MM.1S (cell line): ENCODE results near the gene POLR2F.

Experiments
- DNase-seq: peaks from one replicate; pipeline ENCODE4 v3.0.0-alpha.2; 2015
- H2AFZ ChIP-seq: fragments of 300-600 bp; sonication (generic); 2 replicates; pipeline ENCODE4 v1.6.0; 2016; ENCODE audit warnings: antibody characterized with exemption, low read length
- H3F3A ChIP-seq: fragments of 300-600 bp; sonication (generic); 2 replicates; pipeline ENCODE4 v1.6.1; 2016; ENCODE audit warnings: mild to moderate bottlenecking, antibody characterized with exemption, low read length, moderate library complexity, mixed read lengths; ENCODE audit not compliant: insufficient read depth
- H3K27ac ChIP-seq: fragments of 300-600 bp; sonication (generic); 2 replicates; pipeline ENCODE4 v1.5.1; 2016; ENCODE audit warnings: mild to moderate bottlenecking, low read length
- H3K27me3 ChIP-seq: fragments of 300-600 bp; sonication (generic); replicated peaks from 2 replicates; pipeline ENCODE4 v1.6.0; 2016; ENCODE audit warnings: low read length; ENCODE audit not compliant: insufficient read depth
- H3K36me3 ChIP-seq: fragments of 300-600 bp; sonication (generic); replicated peaks from 2 replicates; pipeline ENCODE4 v1.6.1; 2016; ENCODE audit warnings: mild to moderate bottlenecking, low read length, mixed read lengths; ENCODE audit not compliant: insufficient read depth
- H3K4me1 ChIP-seq: fragments of 300-600 bp; sonication (generic); 2 replicates; pipeline ENCODE4 v1.6.1; 2016; ENCODE audit warnings: low read length, mixed read lengths
- H3K4me2 ChIP-seq: fragments of 300-600 bp; sonication (generic); 2 replicates; pipeline ENCODE4 v1.6.0; 2016; ENCODE audit warnings: low read depth, low read length
- H3K4me3 ChIP-seq: fragments of 300-600 bp; sonication (generic); 2 replicates; pipeline ENCODE4 v1.5.1; 2016; ENCODE audit warnings: low read length, mixed read lengths
- H3K79me2 ChIP-seq: fragments of 300-600 bp; sonication (generic); 2 replicates; pipeline ENCODE4 v1.6.1; 2016; ENCODE audit warnings: mixed run types, low read length, mixed read lengths
- H3K9ac ChIP-seq: fragments of 300-600 bp; sonication (generic); 2 replicates; pipeline ENCODE4 v1.6.1; 2016; ENCODE audit warnings: low read length, mixed read lengths
- H3K9me2 ChIP-seq: fragments of 300-600 bp; sonication (generic); replicated peaks from 2 replicates; pipeline ENCODE4 v1.6.1; 2016; ENCODE audit warnings: mild to moderate bottlenecking, low read length, mixed read lengths; ENCODE audit not compliant: insufficient read depth
- H3K9me3 ChIP-seq: fragments of 300-600 bp; sonication (generic); replicated peaks from 2 replicates; pipeline ENCODE4 v1.6.1; 2016; ENCODE audit warnings: mild to moderate bottlenecking, low read length, mixed read lengths; ENCODE audit not compliant: insufficient read depth
- H4K20me1 ChIP-seq: fragments of 300-600 bp; sonication (generic); 2 replicates; pipeline ENCODE4 v1.6.1; 2016; ENCODE audit warnings: mild to moderate bottlenecking, low read length, moderate library complexity, mixed read lengths; ENCODE audit not compliant: insufficient read depth
- EZH2 ChIP-seq: fragments of 300-600 bp; sonication (generic); optimal IDR thresholded peaks from 2 replicates; pipeline ENCODE3; 2017; ENCODE audit warnings: low read depth, mild to moderate bottlenecking, antibody characterized with exemption, low read length, mixed read lengths
- EZH2phosphoT487 ChIP-seq: fragments of 300-600 bp; sonication (generic); IDR thresholded peaks from 2 replicates; pipeline ENCODE4 v1.6.1; 2018; ENCODE audit warnings: antibody characterized with exemption, low read length
- TF ChIP-seq, protein P1 (sequence below): fragments of 300-600 bp; sonication (generic); IDR thresholded peaks from 2 replicates; pipeline ENCODE4 v1.5.1; 2016; ENCODE audit warnings: antibody characterized with exemption, low read length, mixed read lengths

POLR2F gene

DNA sequence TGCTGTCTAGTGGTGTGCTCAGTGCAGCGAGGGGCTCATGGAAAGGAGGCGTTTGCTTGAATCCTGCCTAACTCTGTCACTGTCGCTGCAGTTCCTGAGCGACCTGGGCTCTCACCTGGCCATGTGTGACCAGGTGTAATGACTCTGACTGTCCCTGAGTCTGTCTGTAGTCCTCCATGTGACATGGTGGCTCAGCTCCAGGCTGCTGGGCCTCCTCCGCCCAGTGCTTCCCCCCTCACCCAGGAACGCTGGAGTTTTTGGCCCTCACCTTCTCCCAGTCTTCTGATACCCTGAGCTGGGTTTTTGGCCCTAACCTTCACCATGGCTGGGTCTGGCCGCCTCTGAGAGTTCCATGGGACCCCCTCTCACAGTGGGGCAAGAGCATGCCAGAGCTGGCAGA, 27.1 kb upstream of the POLR2F start:
- no peak for TF ChIP-seq EZH2
- TF ChIP-seq, protein P1, sequence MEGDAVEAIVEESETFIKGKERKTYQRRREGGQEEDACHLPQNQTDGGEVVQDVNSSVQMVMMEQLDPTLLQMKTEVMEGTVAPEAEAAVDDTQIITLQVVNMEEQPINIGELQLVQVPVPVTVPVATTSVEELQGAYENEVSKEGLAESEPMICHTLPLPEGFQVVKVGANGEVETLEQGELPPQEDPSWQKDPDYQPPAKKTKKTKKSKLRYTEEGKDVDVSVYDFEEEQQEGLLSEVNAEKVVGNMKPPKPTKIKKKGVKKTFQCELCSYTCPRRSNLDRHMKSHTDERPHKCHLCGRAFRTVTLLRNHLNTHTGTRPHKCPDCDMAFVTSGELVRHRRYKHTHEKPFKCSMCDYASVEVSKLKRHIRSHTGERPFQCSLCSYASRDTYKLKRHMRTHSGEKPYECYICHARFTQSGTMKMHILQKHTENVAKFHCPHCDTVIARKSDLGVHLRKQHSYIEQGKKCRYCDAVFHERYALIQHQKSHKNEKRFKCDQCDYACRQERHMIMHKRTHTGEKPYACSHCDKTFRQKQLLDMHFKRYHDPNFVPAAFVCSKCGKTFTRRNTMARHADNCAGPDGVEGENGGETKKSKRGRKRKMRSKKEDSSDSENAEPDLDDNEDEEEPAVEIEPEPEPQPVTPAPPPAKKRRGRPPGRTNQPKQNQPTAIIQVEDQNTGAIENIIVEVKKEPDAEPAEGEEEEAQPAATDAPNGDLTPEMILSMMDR = no peak
- TF ChIP-seq EZH2phosphoT487 = no peak
- Histone ChIP-seq H3K9me3 (no peaks in the 10 kb centered on the region), H2AFZ (no peak overlapping the region), H3K4me3 (no peak overlapping the region), H3F3A (no peaks in the 10 kb centered on the region), H3K9me2 (no peaks in the 10 kb centered on the region), H3K27ac (no peak overlapping the region), H3K36me3 (no peaks in the 10 kb centered on the region), H3K27me3 (no peaks in the 10 kb centered on the region), H3K4me2 (no peak overlapping the region), H4K20me1 (no peaks in the 10 kb centered on the region), H3K79me2 (no peaks in the 10 kb centered on the region), H3K4me1 (no peaks in the 10 kb centered on the region), H3K9ac (no peak overlapping the region)
- DNase-seq = no peak

DNA sequence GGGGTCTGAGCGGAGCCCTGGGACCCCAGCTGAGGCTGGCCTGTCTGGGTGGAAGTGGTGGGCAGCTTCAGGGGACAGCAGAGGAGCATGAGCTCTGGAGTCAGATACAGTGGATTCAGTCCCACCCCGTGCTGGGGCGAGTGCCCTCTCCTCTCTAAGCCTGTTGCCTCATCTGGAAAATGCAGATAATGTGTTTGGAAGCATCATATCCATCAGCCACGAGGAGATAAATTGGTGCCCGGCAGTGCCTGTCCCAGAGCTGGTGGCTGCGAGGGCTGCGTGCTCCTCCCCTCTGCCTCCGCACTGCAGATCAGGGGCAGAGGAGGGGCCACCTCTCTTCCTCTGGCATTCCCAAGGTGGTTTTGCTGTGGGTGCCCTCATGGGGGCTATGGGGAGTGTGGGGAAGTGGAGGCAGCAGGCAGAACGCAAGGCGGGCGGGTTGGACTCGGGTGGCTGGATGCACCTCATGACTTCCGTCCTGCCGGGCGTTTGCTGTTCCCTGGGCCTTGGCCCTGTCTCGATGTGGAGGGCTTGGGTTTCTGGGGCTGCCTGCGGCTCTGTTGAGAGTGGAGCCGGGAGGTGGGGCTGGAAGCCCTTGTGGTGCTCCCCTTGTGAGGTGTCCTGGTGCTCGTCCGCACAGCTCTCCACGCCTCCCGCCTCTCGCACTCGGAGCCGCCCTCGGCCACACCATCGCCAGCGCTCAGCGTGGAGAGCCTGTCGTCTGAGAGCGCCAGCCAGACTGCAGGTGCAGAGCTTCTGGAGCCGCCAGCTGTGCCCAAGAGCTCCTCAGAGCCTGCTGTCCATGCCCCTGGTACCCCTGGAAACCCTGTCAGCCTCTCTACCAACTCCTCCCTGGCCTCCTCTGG, 26.5 kb upstream of the POLR2F start:
- H3K9me2 ChIP-seq = no peaks in the 10 kb centered on the region
- no peak overlapping the region for H3K9ac ChIP-seq
- no peak for TF ChIP-seq EZH2phosphoT487
- TF ChIP-seq, protein P1 = no peak
- no peak for TF ChIP-seq EZH2
- H3K9me3 ChIP-seq = no peaks in the 10 kb centered on the region
- no peaks in the 10 kb centered on the region for H3K27me3 ChIP-seq
- H3K4me3 ChIP-seq = no peak overlapping the region
- no peak overlapping the region for H3K27ac ChIP-seq
- no peaks in the 10 kb centered on the region for H3F3A ChIP-seq
- no peak overlapping the region for H2AFZ ChIP-seq
- no peak for DNase-seq
- no peaks in the 10 kb centered on the region for H4K20me1 ChIP-seq
- no peaks in the 10 kb centered on the region for H3K79me2 ChIP-seq
- H3K36me3 ChIP-seq = no peaks in the 10 kb centered on the region
- no peak overlapping the region for H3K4me2 ChIP-seq
- no peaks in the 10 kb centered on the region for H3K4me1 ChIP-seq

DNA sequence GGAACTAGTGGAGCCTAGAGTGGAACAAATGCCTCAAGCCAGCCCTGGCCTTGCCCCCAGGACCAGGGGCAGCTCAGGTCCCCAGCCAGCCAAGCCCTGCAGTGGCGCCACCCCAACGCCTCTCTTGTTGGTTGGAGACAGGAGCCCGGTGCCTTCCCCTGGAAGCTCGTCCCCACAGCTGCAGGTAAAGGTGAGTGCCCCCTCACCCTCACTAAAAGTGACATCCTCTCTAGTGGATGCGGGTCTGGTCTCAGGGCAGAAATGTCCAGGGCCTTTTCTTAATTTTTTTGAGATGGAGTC, 25.9 kb upstream of the POLR2F start:
- no peaks in the 10 kb centered on the region for H3K79me2 ChIP-seq
- no peak overlapping the region for H3K9ac ChIP-seq

More for the DNA sequence above, 25.9 kb upstream of the POLR2F start:
- Histone ChIP-seq H3F3A (no peaks in the 10 kb centered on the region), H2AFZ (no peak overlapping the region), H4K20me1 (no peaks in the 10 kb centered on the region), H3K4me3 (no peak overlapping the region), H3K4me2 (no peak overlapping the region), H3K4me1 (no peaks in the 10 kb centered on the region), H3K27me3 (no peaks in the 10 kb centered on the region), H3K36me3 (no peaks in the 10 kb centered on the region), H3K9me3 (no peaks in the 10 kb centered on the region), H3K9me2 (no peaks in the 10 kb centered on the region), H3K27ac (no peak overlapping the region)
- DNase-seq = no peak
- no peak for TF ChIP-seq EZH2phosphoT487
- TF ChIP-seq, protein P1 = no peak
- TF ChIP-seq EZH2 = no peak
